Measurements from ENCODE around the gene R3HDM2. TPM values are rescaled to one million over a fixed set of nuclear protein-coding genes. Genes with fewer than 3 reads are reported as not detected.

The R3HDM2 gene
- total and polyA plus RNA-seq, 2 of the 13 experiments (the other 11 are each of a cell fraction or from before 2014, with no cell fraction given) = 11.1 to 23.5 TPM

DNA sequence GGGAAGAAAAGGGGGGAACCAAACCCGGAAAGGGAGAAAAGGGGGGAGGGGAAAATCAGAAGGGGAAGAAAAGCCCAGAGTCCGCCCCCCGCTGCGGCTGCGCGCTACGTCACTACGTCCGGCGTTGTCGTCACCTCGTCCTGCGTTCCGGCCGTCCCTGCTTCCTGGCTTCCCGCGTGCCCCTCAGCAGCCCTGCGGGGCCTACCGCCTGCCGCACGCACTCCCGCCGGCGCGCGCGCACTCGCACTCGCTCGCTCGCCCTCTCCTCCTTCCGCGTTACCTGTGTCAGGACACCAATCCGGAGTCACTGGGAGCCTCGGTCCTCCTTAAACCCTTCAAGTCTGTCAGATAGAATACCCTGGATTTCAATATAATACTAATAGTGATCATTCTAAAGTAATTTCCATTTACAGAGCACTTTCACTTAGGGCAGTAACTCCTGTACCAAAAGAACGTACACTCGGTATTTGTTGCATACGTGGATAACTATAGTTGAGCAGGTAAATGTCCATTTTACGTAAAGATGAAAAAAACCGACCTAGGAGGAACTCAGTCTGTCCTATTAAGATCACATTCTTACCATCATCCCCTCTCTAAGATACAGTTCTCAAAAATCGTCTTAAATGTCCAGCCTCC lies at the start of gene R3HDM2 (continued):
- TF ChIP-seq, protein P1, sequence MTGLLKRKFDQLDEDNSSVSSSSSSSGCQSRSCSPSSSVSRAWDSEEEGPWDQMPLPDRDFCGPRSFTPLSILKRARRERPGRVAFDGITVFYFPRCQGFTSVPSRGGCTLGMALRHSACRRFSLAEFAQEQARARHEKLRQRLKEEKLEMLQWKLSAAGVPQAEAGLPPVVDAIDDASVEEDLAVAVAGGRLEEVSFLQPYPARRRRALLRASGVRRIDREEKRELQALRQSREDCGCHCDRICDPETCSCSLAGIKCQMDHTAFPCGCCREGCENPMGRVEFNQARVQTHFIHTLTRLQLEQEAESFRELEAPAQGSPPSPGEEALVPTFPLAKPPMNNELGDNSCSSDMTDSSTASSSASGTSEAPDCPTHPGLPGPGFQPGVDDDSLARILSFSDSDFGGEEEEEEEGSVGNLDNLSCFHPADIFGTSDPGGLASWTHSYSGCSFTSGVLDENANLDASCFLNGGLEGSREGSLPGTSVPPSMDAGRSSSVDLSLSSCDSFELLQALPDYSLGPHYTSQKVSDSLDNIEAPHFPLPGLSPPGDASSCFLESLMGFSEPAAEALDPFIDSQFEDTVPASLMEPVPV (CRISPR knock-in tag; IDR thresholded peaks at IDR 0.05) = 0 out of 2 replicates have a peak, but pooled peaks have one; percentile 64
- peak; percentile 87; the same call in 1 of the 2 replicates for TF ChIP-seq ZNF724P (CRISPR knock-in tag; IDR thresholded peaks at IDR 0.05; ENCODE audit: borderline replicate concordance)
- TF ChIP-seq ATF7 (IDR thresholded peaks at IDR 0.05) = peak; percentile 47; the same call in 1 of the 2 replicates
- 0 out of 2 replicates have a peak, but pooled peaks have one; percentile 63 for TF ChIP-seq ATF7 (CRISPR knock-in tag; IDR thresholded peaks at IDR 0.05)
- TF ChIP-seq ZNF607 (CRISPR knock-in tag; IDR thresholded peaks at IDR 0.05; ENCODE audit: borderline replicate concordance) = peak; percentile 60; the same call in 1 of the 2 replicates
- no peak for TF ChIP-seq ZNF326 (CRISPR knock-in tag; IDR thresholded peaks at IDR 0.05; ENCODE audit: borderline replicate concordance)
- TF ChIP-seq BCL6 (CRISPR knock-in tag; IDR thresholded peaks at IDR 0.05) = peak; percentile 53
- TF ChIP-seq SAP130 (CRISPR knock-in tag; IDR thresholded peaks at IDR 0.05; ENCODE audit: low read depth) = peak; percentile 91
- TF ChIP-seq ZNF235 (CRISPR knock-in tag; IDR thresholded peaks at IDR 0.05; ENCODE audit: borderline replicate concordance) = no peak
- TF ChIP-seq HNRNPL (IDR thresholded peaks at IDR 0.05; ENCODE audit: low read depth, low read length) = no peak
- peak; percentile 86; the same call in 1 of the 2 replicates for TF ChIP-seq ZNF83 (CRISPR knock-in tag; IDR thresholded peaks at IDR 0.05; ENCODE audit: borderline replicate concordance)
- TF ChIP-seq, protein P2, sequence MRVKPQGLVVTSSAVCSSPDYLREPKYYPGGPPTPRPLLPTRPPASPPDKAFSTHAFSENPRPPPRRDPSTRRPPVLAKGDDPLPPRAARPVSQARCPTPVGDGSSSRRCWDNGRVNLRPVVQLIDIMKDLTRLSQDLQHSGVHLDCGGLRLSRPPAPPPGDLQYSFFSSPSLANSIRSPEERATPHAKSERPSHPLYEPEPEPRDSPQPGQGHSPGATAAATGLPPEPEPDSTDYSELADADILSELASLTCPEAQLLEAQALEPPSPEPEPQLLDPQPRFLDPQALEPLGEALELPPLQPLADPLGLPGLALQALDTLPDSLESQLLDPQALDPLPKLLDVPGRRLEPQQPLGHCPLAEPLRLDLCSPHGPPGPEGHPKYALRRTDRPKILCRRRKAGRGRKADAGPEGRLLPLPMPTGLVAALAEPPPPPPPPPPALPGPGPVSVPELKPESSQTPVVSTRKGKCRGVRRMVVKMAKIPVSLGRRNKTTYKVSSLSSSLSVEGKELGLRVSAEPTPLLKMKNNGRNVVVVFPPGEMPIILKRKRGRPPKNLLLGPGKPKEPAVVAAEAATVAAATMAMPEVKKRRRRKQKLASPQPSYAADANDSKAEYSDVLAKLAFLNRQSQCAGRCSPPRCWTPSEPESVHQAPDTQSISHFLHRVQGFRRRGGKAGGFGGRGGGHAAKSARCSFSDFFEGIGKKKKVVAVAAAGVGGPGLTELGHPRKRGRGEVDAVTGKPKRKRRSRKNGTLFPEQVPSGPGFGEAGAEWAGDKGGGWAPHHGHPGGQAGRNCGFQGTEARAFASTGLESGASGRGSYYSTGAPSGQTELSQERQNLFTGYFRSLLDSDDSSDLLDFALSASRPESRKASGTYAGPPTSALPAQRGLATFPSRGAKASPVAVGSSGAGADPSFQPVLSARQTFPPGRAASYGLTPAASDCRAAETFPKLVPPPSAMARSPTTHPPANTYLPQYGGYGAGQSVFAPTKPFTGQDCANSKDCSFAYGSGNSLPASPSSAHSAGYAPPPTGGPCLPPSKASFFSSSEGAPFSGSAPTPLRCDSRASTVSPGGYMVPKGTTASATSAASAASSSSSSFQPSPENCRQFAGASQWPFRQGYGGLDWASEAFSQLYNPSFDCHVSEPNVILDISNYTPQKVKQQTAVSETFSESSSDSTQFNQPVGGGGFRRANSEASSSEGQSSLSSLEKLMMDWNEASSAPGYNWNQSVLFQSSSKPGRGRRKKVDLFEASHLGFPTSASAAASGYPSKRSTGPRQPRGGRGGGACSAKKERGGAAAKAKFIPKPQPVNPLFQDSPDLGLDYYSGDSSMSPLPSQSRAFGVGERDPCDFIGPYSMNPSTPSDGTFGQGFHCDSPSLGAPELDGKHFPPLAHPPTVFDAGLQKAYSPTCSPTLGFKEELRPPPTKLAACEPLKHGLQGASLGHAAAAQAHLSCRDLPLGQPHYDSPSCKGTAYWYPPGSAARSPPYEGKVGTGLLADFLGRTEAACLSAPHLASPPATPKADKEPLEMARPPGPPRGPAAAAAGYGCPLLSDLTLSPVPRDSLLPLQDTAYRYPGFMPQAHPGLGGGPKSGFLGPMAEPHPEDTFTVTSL (CRISPR knock-in tag; IDR thresholded peaks at IDR 0.05; ENCODE audit: borderline replicate concordance) = peak; percentile 75
- no peak; the same call in 1 of the 2 replicates for TF ChIP-seq KLF6 (CRISPR knock-in tag; IDR thresholded peaks at IDR 0.05)
- no peak for TF ChIP-seq ATM (IDR thresholded peaks at IDR 0.05; ENCODE audit: borderline replicate concordance)
- TF ChIP-seq ZSCAN31 (CRISPR knock-in tag; IDR thresholded peaks at IDR 0.05; ENCODE audit: low read depth) = peak; percentile 87
- TF ChIP-seq, protein P3, sequence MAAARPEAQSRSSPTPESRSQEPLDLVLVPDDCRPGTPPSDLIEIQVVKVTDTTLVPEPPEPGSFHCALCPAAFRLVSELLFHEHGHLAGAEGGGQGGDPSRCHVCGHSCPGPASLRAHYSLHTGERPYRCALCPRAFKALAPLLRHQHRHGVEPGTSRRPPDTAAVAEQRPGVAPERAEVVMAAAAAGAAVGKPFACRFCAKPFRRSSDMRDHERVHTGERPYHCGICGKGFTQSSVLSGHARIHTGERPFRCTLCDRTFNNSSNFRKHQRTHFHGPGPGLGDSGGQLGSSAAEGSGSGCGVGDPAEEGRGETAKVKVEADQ (CRISPR knock-in tag; IDR thresholded peaks at IDR 0.05; ENCODE audit: borderline replicate concordance) = 0 out of 2 replicates have a peak, but pooled peaks have one; percentile 10
- peak; percentile 81; the same call in 1 of the 2 replicates for TF ChIP-seq ZNF441 (CRISPR knock-in tag; IDR thresholded peaks at IDR 0.05; ENCODE audit: borderline replicate concordance)
- peak; percentile 89; the same call in 1 of the 2 replicates for TF ChIP-seq NRL (CRISPR knock-in tag; IDR thresholded peaks at IDR 0.05; ENCODE audit: borderline replicate concordance)
- TF ChIP-seq, protein P4, sequence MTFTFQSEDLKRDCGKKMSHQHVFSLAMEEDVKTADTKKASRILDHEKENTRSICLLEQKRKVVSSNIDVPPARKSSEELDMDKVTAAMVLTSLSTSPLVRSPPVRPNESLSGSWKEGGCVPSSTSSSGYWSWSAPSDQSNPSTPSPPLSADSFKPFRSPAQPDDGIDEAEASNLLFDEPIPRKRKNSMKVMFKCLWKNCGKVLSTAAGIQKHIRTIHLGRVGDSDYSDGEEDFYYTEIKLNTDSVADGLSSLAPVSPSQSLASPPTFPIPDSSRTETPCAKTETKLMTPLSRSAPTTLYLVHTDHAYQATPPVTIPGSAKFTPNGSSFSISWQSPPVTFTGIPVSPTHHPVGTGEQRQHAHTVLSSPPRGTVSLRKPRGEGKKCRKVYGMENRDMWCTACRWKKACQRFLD (CRISPR knock-in tag; IDR thresholded peaks at IDR 0.05; ENCODE audit: borderline replicate concordance) = no peak
- TF ChIP-seq SIN3A (IDR thresholded peaks at IDR 0.05; ENCODE audit: borderline replicate concordance, low read depth, low read length) = 0 out of 2 replicates have a peak, but pooled peaks have one; percentile 25
